ENCODE data around the gene CLHC1. TPM values are rescaled to one million over a fixed set of nuclear protein-coding genes. Genes with fewer than 3 reads are reported as not detected.

The CLHC1 gene
- total RNA-seq, 1 experiment from 2014 or later = 11.1 TPM

DNA sequence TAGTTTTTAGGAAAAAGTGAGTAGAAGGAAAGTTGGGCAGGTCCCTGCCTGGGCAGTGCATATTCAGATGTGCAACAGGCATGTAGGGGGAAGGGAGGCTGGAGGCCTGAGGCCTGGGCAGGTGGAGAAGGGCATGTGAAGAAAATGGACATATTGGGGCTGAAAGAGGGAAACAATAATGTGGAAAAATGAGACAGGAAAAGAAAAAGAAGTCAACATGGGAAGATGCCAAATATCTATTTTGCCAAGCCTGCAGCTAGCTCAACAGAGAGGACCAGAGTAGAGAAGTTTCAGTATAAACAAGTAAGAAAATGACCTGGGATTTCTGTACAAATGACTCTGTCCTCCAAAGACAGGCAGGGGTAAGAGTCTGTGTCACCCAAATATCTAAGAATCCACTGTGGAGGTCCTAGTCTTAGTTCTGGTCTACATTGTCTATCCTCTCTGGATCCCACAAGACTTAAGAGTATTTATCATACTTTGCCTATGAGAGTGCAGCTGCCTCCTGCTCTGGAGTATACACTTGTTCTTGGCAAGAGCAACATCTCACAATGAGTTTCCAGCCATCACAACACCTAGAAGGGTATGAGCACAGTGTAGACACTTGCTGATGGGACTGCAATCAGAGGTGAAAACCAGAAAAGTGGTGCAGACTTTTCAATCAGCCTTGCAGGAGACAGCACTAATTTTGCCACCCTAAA, 80.2 kb downstream of the CLHC1 start:
- TF ChIP-seq ZNF274 (IDR thresholded peaks at IDR 0.05; ENCODE audit: low read depth, low read length) (no peak), POLR2A (IDR thresholded peaks at IDR 0.05; ENCODE audit: borderline replicate concordance, extremely low read depth, insufficient read depth, insufficient read length) (no peak), JUND (IDR thresholded peaks at IDR 0.05) (no peak), EZH2 (IDR thresholded peaks at IDR 0.05) (no peak), SIN3A (IDR thresholded peaks at IDR 0.05; ENCODE audit: low read depth) (no peak), CBX3 (IDR thresholded peaks at IDR 0.05; ENCODE audit: low read depth) (no peak), CEBPB (IDR thresholded peaks at IDR 0.05; ENCODE audit: low read depth) (no peak), SRF (IDR thresholded peaks at IDR 0.05; ENCODE audit: low read depth) (no peak), ELF1 (IDR thresholded peaks at IDR 0.05; ENCODE audit: borderline replicate concordance, low read depth) (no peak), RAD21 (IDR thresholded peaks at IDR 0.05; ENCODE audit: low read depth) (no peak), YY1 (IDR thresholded peaks at IDR 0.05; ENCODE audit: extremely low read depth, insufficient replicate concordance, low read depth, low read length) (no peak), TCF7L2 (IDR thresholded peaks at IDR 0.05; ENCODE audit: borderline replicate concordance, extremely low read depth, insufficient read depth, insufficient read length) (no peak), ZFX (IDR thresholded peaks at IDR 0.05) (no peak), EGR1 (IDR thresholded peaks at IDR 0.05; ENCODE audit: low read depth) (no peak), EZH2phosphoT487 (IDR thresholded peaks at IDR 0.05; ENCODE audit: borderline replicate concordance) (no peak)
- TF ChIP-seq, protein P1, sequence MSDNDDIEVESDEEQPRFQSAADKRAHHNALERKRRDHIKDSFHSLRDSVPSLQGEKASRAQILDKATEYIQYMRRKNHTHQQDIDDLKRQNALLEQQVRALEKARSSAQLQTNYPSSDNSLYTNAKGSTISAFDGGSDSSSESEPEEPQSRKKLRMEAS (IDR thresholded peaks at IDR 0.05) = no peak
- TF ChIP-seq, protein P2, sequence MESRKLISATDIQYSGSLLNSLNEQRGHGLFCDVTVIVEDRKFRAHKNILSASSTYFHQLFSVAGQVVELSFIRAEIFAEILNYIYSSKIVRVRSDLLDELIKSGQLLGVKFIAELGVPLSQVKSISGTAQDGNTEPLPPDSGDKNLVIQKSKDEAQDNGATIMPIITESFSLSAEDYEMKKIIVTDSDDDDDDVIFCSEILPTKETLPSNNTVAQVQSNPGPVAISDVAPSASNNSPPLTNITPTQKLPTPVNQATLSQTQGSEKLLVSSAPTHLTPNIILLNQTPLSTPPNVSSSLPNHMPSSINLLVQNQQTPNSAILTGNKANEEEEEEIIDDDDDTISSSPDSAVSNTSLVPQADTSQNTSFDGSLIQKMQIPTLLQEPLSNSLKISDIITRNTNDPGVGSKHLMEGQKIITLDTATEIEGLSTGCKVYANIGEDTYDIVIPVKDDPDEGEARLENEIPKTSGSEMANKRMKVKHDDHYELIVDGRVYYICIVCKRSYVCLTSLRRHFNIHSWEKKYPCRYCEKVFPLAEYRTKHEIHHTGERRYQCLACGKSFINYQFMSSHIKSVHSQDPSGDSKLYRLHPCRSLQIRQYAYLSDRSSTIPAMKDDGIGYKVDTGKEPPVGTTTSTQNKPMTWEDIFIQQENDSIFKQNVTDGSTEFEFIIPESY (IDR thresholded peaks at IDR 0.05; ENCODE audit: extremely low read depth, insufficient replicate concordance, low read length) = no peak
- TF ChIP-seq, protein P3, sequence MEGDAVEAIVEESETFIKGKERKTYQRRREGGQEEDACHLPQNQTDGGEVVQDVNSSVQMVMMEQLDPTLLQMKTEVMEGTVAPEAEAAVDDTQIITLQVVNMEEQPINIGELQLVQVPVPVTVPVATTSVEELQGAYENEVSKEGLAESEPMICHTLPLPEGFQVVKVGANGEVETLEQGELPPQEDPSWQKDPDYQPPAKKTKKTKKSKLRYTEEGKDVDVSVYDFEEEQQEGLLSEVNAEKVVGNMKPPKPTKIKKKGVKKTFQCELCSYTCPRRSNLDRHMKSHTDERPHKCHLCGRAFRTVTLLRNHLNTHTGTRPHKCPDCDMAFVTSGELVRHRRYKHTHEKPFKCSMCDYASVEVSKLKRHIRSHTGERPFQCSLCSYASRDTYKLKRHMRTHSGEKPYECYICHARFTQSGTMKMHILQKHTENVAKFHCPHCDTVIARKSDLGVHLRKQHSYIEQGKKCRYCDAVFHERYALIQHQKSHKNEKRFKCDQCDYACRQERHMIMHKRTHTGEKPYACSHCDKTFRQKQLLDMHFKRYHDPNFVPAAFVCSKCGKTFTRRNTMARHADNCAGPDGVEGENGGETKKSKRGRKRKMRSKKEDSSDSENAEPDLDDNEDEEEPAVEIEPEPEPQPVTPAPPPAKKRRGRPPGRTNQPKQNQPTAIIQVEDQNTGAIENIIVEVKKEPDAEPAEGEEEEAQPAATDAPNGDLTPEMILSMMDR (IDR thresholded peaks at IDR 0.05 in 2 of 3, conservative IDR thresholded peaks at IDR 0.05 in 1 of 3; ENCODE audit: borderline replicate concordance in 1 of 3, insufficient read depth in 1 of 3, low read depth in 2 of 3, low read length in 2 of 3) = no peak
- TF ChIP-seq, protein P4, sequence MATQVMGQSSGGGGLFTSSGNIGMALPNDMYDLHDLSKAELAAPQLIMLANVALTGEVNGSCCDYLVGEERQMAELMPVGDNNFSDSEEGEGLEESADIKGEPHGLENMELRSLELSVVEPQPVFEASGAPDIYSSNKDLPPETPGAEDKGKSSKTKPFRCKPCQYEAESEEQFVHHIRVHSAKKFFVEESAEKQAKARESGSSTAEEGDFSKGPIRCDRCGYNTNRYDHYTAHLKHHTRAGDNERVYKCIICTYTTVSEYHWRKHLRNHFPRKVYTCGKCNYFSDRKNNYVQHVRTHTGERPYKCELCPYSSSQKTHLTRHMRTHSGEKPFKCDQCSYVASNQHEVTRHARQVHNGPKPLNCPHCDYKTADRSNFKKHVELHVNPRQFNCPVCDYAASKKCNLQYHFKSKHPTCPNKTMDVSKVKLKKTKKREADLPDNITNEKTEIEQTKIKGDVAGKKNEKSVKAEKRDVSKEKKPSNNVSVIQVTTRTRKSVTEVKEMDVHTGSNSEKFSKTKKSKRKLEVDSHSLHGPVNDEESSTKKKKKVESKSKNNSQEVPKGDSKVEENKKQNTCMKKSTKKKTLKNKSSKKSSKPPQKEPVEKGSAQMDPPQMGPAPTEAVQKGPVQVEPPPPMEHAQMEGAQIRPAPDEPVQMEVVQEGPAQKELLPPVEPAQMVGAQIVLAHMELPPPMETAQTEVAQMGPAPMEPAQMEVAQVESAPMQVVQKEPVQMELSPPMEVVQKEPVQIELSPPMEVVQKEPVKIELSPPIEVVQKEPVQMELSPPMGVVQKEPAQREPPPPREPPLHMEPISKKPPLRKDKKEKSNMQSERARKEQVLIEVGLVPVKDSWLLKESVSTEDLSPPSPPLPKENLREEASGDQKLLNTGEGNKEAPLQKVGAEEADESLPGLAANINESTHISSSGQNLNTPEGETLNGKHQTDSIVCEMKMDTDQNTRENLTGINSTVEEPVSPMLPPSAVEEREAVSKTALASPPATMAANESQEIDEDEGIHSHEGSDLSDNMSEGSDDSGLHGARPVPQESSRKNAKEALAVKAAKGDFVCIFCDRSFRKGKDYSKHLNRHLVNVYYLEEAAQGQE (IDR thresholded peaks at IDR 0.05; ENCODE audit: low read depth) = no peak
- H4K20me1 ChIP-seq (ENCODE audit: insufficient read depth) = no peaks in the 10 kb centered on the region
- ATAC-seq (no peak), DNase-seq (ENCODE audit: low read depth, low spot score) (no peak)
- H3K79me2 ChIP-seq (ENCODE audit: insufficient read depth, low read length) = no peaks in the 10 kb centered on the region
- no peak overlapping the region for H3K4me2 ChIP-seq (ENCODE audit: low read length)
- H3K36me3 ChIP-seq (ENCODE audit: control insufficient read depth in 1 of 2, insufficient read depth in 2 of 2, low read length in 2 of 2) = no peaks in the 10 kb centered on the region
- H3K9me3 ChIP-seq (ENCODE audit: control insufficient read depth in 1 of 2, insufficient read depth in 1 of 2, low read depth in 1 of 2, low read length in 2 of 2) = no peaks in the 10 kb centered on the region
- no peak overlapping the region for H2AFZ ChIP-seq (ENCODE audit: low read depth, low read length, poor library complexity, severe bottlenecking)
- no peaks in the 10 kb centered on the region for H3K27me3 ChIP-seq (ENCODE audit: insufficient read depth, low read length)
- no peak overlapping the region for H3K27ac ChIP-seq (ENCODE audit: low read depth, low read length)
- CTCF ChIA-PET = no interaction called here
- no peak overlapping the region for H3K4me3 ChIP-seq (replicated peaks in 1 of 2; ENCODE audit: low read depth in 1 of 2, low read length in 2 of 2)
- no TSS peak for BruUV-seq (replicated peaks)
- POLR2A ChIA-PET = interaction anchor here (0.6 kb wide), 1 partner anchor 11 kb away, joined by 3 read pairs; no protein-coding TSS in a partner anchor
- RAD21 ChIA-PET (ENCODE audit: low non-redundant PET in 1 of 2, low total read pairs in 2 of 2, uncharacterized antibody in 2 of 2, unreplicated experiment in 2 of 2) = no interaction called here
- intact Hi-C loops (cut with micrococcal nuclease) = no loop called here
- no peak overlapping the region for H3K9ac ChIP-seq (ENCODE audit: low read length)
- no peaks in the 10 kb centered on the region for H3K4me1 ChIP-seq (ENCODE audit: control insufficient read depth in 1 of 2, insufficient read depth in 2 of 2, low read length in 2 of 2)
- H3K9me2 ChIP-seq (ENCODE audit: insufficient read depth) = no peaks in the 10 kb centered on the region

All from HCT116 (cell line).